ENCODE measurements around the gene TRIM60.
A peak's percentile ranks its signal among the peaks of the same experiment; 100 is the strongest.
"Not testable (repeated sequence)": the region's sequence is repeated elsewhere in the genome, so short reads cannot be mapped to it uniquely, and the experiment has no call there.

TRIM60 gene

GRCh38 chr4:165031436-165032211 is at the start of gene TRIM60:
TRIM60 (plus strand) TSS chr4:165031999; CDS start chr4:165040073, 8,074 bp downstream.
- no peak for DNase-seq (ENCODE audit: low spot score)

- no peak for DNase-seq (ENCODE audit: low spot score)
Observed at GRCh38 chr4:164989471-164989870, 42.3 kb upstream of the TRIM60 start.

- DNase-seq (ENCODE audit: low spot score): not testable (repeated sequence)
Observed at GRCh38 chr4:164990786-164991185, 41.0 kb upstream of the TRIM60 start.

- DNase-seq (ENCODE audit: low spot score): not testable (repeated sequence)
Observed at GRCh38 chr4:164996123-164996522, 35.7 kb upstream of the TRIM60 start.

DNA sequence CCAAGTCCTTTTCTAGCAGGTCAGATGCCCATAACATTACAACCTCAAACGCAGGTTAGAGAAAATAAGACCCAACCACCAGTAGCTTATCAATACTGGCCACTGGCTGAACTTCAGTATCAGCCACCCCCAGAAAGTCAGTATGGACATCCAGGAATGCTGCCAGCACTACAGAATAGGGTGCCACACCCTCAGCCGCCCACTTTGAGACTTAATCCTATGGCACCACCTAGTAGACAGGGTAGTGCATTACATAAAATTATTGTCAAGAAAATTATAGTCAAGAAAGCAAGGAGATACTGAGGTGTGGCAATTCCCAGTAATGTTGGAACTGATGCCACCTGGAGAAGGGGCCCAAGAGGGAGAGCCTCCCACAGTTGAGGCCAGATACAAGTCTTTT is 34.5 kb upstream of the TRIM60 start:
- DNase-seq (ENCODE audit: low spot score): no peak

DNA sequence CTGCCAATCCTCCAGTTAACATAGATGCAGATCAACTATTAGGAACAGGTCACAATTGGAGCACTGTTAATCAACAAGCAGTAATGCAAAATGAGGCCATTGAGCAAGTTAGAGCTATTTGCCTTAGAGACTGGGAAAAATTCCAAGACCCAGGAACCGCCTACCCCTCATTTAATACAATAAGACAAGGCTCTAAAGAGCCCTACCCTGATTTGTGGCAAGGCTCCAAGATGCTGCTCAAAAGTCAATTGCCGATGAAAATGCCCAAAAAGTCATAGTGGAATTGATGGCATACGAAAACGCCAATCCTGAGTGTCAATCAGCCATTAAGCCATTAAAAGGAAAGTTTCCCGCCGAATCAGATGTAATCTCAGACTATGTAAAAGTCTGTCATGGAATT is 33.9 kb upstream of the TRIM60 start:
- no peak for DNase-seq (ENCODE audit: low spot score)

DNA sequence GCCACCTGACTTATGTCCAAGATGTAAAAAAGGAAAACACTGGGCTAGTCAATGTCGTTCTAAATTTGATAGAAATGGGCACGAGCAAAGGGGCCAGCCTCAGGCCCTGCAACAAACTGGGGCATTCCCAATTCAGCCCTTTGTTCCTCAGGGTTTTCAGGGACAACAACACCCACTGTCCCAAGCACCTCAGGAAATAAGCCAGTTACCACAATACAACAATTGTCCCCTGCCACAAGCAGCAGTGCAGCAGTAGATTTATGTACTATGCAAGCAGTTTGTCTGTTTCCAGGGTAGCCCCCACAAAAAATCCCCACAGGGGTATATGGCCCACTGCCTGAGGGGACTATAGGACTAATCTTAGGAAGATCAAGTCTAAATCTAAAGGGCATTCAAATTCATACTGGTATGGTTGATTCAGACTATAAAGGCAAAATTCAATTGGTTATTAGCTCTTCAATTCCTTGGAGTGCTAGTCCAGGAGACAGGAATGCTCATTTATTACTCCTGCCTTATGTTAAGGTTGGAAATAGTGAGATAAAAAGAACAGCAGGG is 33.2 kb upstream of the TRIM60 start:
- not testable (repeated sequence) for DNase-seq (ENCODE audit: low spot score)

- not testable (repeated sequence) for DNase-seq (ENCODE audit: low spot score)
Observed at GRCh38 chr4:165001957-165002356, 29.8 kb upstream of the TRIM60 start.

DNA sequence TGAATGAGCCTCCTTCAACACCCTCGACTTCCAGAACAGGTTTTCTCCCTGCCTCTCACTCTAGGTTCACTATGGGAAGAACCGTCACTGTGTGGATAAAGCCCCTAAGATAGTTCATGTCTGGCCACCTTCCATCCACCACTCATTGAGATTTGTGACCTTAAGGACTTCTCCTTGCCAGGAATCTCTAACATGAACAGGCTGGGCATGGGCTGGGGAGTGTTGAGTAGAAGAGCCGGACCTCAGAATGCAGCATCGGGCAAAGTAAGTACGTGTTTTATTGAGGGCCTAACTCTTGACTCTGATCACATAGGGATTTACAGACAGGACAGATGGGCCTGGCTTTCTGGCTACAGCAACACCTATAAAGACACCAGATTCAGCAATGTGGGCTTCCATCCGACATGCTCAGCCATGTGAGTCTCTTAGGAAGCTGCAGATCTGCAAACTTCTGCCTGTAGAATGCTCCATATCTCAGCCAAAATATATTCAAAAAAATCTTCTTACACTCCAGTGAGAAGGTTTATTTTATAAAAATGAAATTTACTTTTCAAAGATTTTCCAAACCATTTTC is 26.4 kb upstream of the TRIM60 start:
- DNase-seq (ENCODE audit: low spot score): no peak

GRCh38 chr4:165006456-165006855 is 25.3 kb upstream of the TRIM60 start:
- no peak for DNase-seq (ENCODE audit: low spot score)

DNA sequence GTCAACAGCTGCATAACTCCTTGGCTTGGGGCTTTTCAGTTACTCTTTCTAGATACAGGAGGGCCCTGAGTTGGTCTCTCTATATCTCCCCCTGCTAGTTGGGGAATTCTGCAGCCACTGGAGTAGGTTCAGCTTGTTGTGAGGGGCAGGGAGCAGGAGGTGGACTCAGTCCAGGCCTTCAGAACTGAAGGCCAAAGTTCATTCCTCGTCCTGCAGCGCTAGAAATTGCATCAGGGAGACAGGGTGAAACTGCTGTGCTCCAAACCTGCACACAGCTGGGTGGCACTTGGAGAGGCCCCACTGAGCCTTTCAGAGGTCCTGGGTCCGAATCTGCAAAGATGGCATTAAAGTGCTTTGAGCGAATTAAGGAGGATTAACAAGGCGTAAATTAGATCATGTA is 24.9 kb upstream of the TRIM60 start:
- no peak for DNase-seq (ENCODE audit: low spot score)

- no peak for DNase-seq (ENCODE audit: low spot score)
Observed at GRCh38 chr4:165009493-165010227, 22.1 kb upstream of the TRIM60 start.

- DNase-seq (ENCODE audit: low spot score): no peak
Observed at GRCh38 chr4:165010487-165010886, 21.3 kb upstream of the TRIM60 start.

GRCh38 chr4:165010991-165011390 is 20.8 kb upstream of the TRIM60 start:
- no peak for DNase-seq (ENCODE audit: low spot score)

DNA sequence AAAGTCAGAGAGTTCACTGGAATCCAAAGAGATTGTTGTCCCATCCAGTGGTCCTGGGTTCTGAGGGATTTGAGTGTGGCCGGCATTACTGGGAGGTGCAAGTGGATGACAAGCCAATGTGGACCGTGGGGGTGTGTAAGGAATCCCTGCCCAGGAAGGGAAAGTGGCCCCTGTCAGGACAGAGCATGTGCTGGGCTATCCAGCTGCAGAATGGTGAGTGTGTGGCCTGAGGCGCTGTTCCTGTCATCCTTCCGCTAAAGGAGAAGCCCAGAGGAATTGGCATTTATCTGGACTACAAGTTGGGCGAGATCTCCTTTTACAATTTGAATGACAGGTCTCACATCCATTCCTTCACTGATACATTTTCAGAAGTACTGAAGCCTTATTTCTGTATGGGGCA is 20.4 kb upstream of the TRIM60 start:
- no peak for DNase-seq (ENCODE audit: low spot score)

DNA sequence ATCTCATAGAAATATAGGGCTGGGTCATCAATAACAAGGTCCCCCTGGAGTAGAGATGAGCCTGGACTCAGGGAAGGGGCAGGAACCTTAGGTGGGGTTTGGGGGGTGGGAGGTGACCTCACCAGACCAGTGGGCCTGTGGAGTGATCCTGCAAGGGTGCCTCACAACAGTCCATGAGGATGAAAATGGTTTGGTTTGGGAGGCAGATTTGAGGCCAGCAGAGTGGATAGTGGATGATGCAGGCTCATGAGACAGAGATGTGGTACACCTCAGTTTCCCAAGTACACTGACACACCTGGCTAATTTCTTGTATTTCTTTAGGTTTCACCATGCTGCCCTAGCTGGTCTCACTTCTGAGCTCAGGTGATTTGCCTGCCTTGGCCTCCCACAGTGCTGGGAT is 18.1 kb upstream of the TRIM60 start:
- DNase-seq (ENCODE audit: low spot score): no peak

- DNase-seq (ENCODE audit: low spot score): peak; percentile 52
Observed at GRCh38 chr4:165016971-165017370, 14.8 kb upstream of the TRIM60 start.

DNA sequence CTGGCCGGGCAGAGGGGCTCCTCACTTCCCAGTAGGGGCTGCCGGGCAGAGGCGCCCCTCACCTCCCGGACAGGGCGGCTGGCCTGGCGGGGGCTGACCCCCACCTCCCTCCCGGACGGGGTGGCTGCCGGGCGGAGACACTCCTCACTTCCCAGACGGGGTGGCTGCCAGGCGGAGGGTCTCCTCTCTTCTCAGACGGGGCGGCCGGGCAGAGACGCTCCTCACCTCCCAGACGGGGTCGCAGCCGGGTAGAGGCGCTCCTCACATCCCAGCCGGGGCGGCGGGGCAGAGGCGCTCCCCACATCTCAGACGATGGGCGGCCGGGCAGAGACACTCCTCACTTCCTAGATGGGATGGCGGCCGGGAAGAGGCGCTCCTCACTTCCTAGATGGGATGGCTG is 11.8 kb upstream of the TRIM60 start:
- DNase-seq (ENCODE audit: low spot score): not testable (repeated sequence)

- DNase-seq (ENCODE audit: low spot score): not testable (repeated sequence)
Observed at GRCh38 chr4:165025782-165026181, 6.0 kb upstream of the TRIM60 start.

GRCh38 chr4:165027762-165028402 is 3.9 kb upstream of the TRIM60 start:
- no peak for DNase-seq (ENCODE audit: low spot score)

DNA sequence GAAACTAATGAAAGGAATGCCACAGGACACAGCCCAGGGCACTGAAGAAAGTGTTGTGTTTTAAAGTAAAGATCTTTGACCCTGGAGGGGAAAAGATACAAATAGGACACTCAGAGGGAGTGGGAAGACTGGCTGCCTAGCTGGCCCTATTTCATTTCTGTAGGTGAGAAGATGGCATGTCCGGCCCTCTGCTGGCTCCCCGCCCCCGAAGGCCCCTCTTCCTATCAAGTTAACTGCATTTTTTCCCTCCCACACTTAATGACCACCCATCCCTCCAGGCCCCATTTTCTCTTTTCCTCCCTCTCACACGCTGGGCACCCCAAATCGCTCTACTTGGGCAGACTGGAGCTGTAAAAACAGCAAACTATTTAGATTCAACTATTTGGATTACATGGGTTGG is 16.4 kb downstream of the TRIM60 start:
- DNase-seq (ENCODE audit: low spot score): no peak

DNA sequence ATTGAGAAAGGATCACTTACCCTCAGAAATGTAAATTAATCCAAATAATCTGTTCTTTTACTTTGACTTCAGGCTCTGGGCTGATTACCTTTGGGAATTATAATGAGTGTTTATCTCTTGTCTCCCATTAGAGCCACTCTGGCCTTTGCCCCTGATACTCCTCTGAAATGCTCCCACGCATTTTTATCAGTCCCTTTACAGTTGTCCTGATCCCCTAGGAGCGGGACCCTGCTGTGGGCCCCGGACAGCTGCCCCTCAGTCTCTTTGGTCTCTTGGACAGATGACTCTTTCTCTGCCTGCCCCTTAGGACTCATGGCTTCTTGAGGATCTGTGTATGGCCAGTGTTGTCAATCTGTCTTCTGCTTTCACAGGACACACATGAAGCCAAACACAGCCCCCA is 20.8 kb downstream of the TRIM60 start:
- DNase-seq (ENCODE audit: low spot score): no peak
